ENCODE results near the gene MADD. TPM values are rescaled to one million over a fixed set of nuclear protein-coding genes. Genes with fewer than 3 reads are reported as not detected.

Gene MADD
- total RNA-seq, 1 experiment from 2014 or later: 132 TPM

GRCh38 chr11:47335733-47336132, 65.8 kb downstream of the MADD start:
- TF ChIP-seq CTCF (conservative IDR thresholded peaks at IDR 0.05; ENCODE audit: low read depth, low read length): no peak
- TF ChIP-seq EZH2 (IDR thresholded peaks at IDR 0.05; ENCODE audit: borderline replicate concordance, low read depth, low read length, poor library complexity, severe bottlenecking): no peak
- no peak for DNase-seq (ENCODE audit: low spot score)
- ChIA-PET POLR2A (ENCODE audit: low non-redundant PET) (no interaction called here), CTCF (interaction anchor here (0.6 to 0.7 kb wide), 2 partner anchors 156 to 182 kb away, joined by 12 to 13 read pairs; no protein-coding TSS in a partner anchor)
- no peak overlapping the region for H3K4me3 ChIP-seq (ENCODE audit: low read depth, low read length, poor library complexity, severe bottlenecking)
- no peaks in the 10 kb centered on the region for H3K9me3 ChIP-seq (ENCODE audit: low read depth, low read length, poor library complexity, severe bottlenecking)
- no peaks in the 10 kb centered on the region for H3K4me1 ChIP-seq (ENCODE audit: insufficient read depth, low read length, poor library complexity, severe bottlenecking)
- intact Hi-C loops (cut with micrococcal nuclease; ENCODE audit: unreplicated experiment): no loop called here
- no peaks in the 10 kb centered on the region for H3K27me3 ChIP-seq (replicated peaks; ENCODE audit: insufficient read depth, low read depth, low read length, poor library complexity)
- H3K27ac ChIP-seq (ENCODE audit: low read depth, low read length, poor library complexity, severe bottlenecking): no peak overlapping the region
- peaks cover under 1% of the 10 kb centered on the region for H3K36me3 ChIP-seq (ENCODE audit: insufficient read depth, low read length, poor library complexity, severe bottlenecking)
- BruUV-seq (replicated peaks): no TSS peak

GRCh38 chr11:47336595-47336994, 66.7 kb downstream of the MADD start:
- intact Hi-C loops (cut with micrococcal nuclease; ENCODE audit: unreplicated experiment): no loop called here
- no peak for TF ChIP-seq CTCF (conservative IDR thresholded peaks at IDR 0.05; ENCODE audit: low read depth, low read length)
- TF ChIP-seq EZH2 (IDR thresholded peaks at IDR 0.05; ENCODE audit: borderline replicate concordance, low read depth, low read length, poor library complexity, severe bottlenecking): no peak
- H3K27ac ChIP-seq (ENCODE audit: low read depth, low read length, poor library complexity, severe bottlenecking): no peak overlapping the region
- POLR2A ChIA-PET (ENCODE audit: low non-redundant PET): no interaction called here
- H3K9me3 ChIP-seq (ENCODE audit: low read depth, low read length, poor library complexity, severe bottlenecking): no peaks in the 10 kb centered on the region
- BruUV-seq (replicated peaks): no TSS peak
- no peak overlapping the region for H3K4me3 ChIP-seq (ENCODE audit: low read depth, low read length, poor library complexity, severe bottlenecking)
- no peaks in the 10 kb centered on the region for H3K36me3 ChIP-seq (ENCODE audit: insufficient read depth, low read length, poor library complexity, severe bottlenecking)
- DNase-seq (ENCODE audit: low spot score): no peak
- H3K27me3 ChIP-seq (replicated peaks; ENCODE audit: insufficient read depth, low read depth, low read length, poor library complexity): no peaks in the 10 kb centered on the region
- H3K4me1 ChIP-seq (ENCODE audit: insufficient read depth, low read length, poor library complexity, severe bottlenecking): no peaks in the 10 kb centered on the region
- CTCF ChIA-PET: interaction anchor here (0.7 kb wide), 1 partner anchor 194 kb away, joined by 9 read pairs; no protein-coding TSS in a partner anchor

- Histone ChIP-seq H3K4me3 (ENCODE audit: low read depth, low read length, poor library complexity, severe bottlenecking) (no peak overlapping the region), H3K27ac (ENCODE audit: low read depth, low read length, poor library complexity, severe bottlenecking) (no peak overlapping the region), H3K9me3 (ENCODE audit: low read depth, low read length, poor library complexity, severe bottlenecking) (no peaks in the 10 kb centered on the region), H3K4me1 (ENCODE audit: insufficient read depth, low read length, poor library complexity, severe bottlenecking) (no peaks in the 10 kb centered on the region), H3K27me3 (replicated peaks; ENCODE audit: insufficient read depth, low read depth, low read length, poor library complexity) (no peaks in the 10 kb centered on the region), H3K36me3 (ENCODE audit: insufficient read depth, low read length, poor library complexity, severe bottlenecking) (no peaks in the 10 kb centered on the region)
- no TSS peak for BruUV-seq (replicated peaks)
- TF ChIP-seq EZH2 (IDR thresholded peaks at IDR 0.05; ENCODE audit: borderline replicate concordance, low read depth, low read length, poor library complexity, severe bottlenecking): no peak
- TF ChIP-seq CTCF (conservative IDR thresholded peaks at IDR 0.05; ENCODE audit: low read depth, low read length): no peak
- ChIA-PET CTCF (interaction anchor here (0.7 kb wide), 1 partner anchor 193 kb away, joined by 9 read pairs; no protein-coding TSS in a partner anchor), POLR2A (ENCODE audit: low non-redundant PET) (no interaction called here)
- intact Hi-C loops (cut with micrococcal nuclease; ENCODE audit: unreplicated experiment): no loop called here
- no peak for DNase-seq (ENCODE audit: low spot score)
Measured at GRCh38 chr11:47337229-47337924, 67.4 kb downstream of the MADD start.

All from A673 (cell line).